ENCODE measurements around the gene EXOSC3.
"Not testable (repeated sequence)": the region's sequence is repeated elsewhere in the genome, so short reads cannot be mapped to it uniquely, and the experiment has no call there.

EXOSC3 gene

DNA sequence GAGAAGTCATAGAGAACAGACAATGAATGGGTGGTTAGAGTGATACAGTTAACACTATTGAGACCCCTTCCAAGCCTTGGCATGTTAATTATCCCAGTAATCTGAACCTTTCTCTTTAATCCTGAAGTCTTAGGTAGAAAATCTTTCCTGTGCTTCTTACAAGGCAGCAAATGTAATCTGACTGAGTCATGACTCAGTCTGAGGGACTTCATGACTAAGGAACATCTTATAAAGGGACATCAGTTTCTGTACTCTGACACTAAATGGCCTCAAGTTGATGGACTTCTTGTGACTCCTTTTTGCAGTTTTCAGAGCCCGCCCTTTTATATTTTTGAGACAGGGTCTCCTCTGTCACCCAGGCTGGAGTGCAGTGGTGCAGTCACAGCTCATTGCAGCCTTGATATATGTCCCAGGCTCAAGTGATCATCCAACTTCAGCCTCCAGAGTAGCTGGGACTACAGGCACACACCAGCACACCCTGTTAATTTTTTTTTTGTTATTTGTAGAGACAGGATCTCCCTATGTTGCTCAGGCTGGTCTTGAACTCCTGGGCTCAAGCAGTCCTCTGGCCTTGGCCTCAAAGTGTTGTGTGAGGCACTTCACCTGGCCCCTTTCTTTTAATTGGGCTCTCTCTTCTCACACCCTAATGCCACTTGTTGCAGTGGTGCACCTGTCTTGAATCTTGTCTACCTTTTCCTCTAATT is 9.5 kb downstream of the EXOSC3 start:
- no peak for DNase-seq (ENCODE audit: low read depth)

- no peak for DNase-seq (ENCODE audit: low read depth)
Observed at GRCh38 chr9:37769995-37770394, 14.9 kb downstream of the EXOSC3 start.

GRCh38 chr9:37769306-37769705 is 15.6 kb downstream of the EXOSC3 start:
- DNase-seq (ENCODE audit: low read depth), result no peak

DNA sequence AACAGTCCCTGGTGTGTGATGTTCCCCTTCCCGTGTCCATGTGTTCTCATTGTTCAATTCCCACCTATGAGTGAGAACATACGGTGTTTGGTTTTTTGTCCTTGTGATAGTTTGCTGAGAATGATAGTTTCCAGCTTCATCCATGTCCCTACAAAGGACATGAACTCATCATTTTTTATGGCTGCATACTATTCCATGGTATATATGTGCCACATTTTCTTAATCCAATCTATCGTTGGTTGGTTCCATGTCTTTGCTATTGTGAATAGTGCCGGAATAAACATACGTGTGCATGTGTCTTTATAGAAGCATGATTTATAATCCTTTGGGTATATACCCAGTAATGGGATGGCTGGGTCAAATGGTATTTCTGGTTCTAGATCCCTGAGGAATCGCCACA is 19.6 kb downstream of the EXOSC3 start:
- DNase-seq (ENCODE audit: low read depth), result not testable (repeated sequence)

DNA sequence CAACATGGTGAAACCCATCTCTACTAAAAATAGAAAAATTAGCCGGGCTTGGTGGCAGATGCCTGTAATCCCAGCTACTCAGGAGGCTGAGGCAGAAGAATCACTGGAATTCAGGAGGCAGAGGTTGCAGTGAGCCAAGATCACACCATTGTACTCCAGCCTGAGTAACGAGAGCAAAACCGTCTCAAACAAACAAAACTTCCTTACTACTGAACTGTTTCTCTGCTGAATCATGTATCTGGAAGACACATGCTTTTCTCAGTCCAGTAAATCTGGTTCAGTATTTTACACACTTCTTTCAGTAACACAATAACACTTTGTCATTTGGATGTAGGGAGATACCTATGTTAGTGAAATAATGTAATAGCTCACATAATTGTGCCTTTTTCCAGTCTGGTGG is 23.4 kb downstream of the EXOSC3 start:
- no peak for DNase-seq (ENCODE audit: low read depth)

DNA sequence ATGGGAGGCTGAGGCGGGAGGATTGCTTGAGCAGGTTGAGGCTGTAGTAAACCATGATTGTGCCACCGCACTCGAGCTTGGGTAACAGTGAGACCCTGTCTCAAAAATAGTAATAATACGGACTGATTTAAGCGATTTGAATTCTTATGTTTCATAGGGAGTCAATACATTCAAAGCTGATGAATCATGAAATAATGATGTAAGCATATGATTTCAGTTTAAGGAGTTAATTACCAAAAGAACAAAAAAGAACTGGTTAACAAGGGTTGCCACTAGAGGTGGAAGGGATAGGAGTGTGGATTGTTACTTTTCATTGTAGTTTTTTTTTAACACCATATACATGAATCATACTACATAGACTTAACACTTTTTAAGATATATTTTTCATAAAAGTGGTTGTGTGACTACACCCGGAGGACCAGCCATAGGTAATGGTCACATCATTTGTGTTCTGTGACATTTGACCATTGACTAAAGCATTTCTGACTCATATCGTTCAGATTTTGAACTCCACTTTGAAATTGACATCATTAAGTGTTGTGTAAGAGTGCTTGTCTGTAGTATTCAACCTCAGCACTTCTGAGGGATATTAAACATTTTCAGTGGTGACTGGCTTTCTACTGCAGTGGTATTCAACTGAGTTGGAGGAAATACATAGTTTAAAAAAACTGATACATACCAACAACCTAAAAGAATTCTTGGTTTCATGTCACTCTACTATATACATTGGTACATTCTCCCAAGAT is 24.3 kb downstream of the EXOSC3 start:
- DNase-seq (ENCODE audit: low read depth), result no peak

DNA sequence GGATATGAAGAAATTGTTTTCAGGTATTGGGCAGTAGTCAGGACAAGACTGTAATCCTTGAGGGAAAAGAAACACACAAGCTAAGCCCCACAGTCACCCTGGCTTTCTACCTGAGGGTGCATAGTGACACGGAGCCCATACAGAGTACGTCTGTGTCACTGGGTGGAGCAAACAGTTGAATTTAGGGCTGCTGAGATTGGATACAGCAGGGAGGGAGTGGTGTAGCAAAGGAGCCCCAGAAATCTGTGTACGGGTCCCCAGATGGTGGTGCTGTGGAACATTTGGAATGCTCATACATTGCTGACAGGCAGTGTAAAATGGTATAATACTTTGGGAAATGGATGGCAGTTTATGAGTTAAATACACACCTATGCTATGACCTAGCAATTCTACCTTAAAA is 26.1 kb downstream of the EXOSC3 start:
- DNase-seq (ENCODE audit: low read depth), result no peak

DNA sequence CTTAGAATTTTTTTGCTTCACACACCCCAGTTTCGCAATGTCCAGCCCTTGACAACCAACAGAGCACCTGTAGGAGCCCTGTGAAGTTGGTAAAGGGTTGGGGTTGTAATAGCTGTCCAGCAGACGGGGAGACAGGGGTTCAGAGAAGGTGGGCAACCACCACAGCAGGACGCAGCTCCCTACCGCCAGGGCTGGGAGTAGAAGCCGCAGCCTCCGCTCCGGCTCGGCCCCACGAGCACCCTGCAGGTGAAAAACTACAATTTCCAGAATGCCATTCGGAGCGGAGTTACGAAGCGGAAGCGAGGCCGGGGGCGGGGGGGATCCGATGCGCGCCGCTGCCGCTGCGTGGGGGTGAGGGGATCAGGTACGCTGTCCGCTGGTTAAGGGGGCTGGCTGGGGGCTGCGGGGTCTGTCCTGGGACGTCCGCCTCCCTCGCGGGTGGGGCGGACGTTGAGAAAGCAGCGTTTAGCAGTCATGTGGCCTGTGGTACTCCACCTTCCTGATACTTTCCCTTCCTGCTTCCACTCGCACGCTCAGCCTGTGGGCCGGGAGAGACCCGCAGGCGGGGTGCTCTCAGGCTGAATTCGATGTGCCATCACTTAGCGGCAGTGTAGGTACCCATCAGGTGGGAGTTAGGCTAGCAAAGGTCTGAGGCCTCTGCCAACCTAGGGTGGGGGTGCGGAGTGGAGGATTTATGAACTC is 31.2 kb downstream of the EXOSC3 start, which contains the start of gene TRMT10B:
TRMT10B (plus strand) TSS at position 317 of the 702 bp plus-strand sequence. CDS start 8,127 bp downstream, outside the sequence.
- peak; percentile 70 for DNase-seq (ENCODE audit: low read depth)

- DNase-seq (ENCODE audit: low read depth), result no peak
Observed at GRCh38 chr9:37752642-37753488, 32.0 kb downstream of the EXOSC3 start.

- DNase-seq (ENCODE audit: low read depth), result not testable (repeated sequence)
Observed at GRCh38 chr9:37752112-37752511, 32.8 kb downstream of the EXOSC3 start.

DNA sequence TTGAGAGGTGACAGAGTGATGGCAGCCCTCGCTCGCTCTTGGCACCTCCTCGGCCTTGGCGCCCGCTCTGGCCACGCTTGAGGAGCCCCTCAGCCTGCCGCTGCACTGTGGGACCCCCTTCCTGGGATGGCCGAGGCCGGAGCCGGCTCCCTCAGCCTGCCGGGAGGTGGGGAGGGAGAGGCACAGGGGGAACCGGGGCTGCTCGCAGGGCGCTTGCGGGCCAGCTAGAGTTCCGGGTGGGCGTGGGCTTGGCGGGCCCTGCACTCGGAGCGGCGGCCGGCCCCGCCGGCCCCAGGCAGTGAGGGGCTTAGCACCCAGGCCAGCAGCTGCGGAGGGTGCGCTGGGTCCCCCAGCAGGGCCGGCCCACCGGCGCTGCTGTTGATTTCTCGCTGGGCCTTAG is 33.2 kb downstream of the EXOSC3 start:
- not testable (repeated sequence) for DNase-seq (ENCODE audit: low read depth)

DNA sequence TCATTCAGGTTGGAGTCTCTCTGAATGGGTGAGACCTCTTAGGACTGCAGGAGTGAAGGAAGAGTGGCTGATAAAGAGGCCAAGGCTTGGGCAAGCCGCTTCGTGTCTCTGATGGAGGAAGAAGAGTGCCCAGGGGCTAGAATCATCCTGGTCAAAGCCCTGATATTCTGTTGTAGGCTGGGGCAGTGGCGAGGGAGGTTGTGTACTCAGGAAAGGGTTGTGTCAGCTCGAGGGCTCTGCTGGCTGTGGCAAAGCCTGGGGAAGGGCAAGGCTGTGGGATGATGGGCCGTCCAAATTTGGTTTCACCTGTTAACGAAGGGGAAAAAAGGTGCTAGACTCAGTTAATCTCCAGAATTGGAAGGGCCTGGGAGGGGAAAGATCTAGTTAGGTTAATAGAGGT is 33.7 kb downstream of the EXOSC3 start:
- DNase-seq (ENCODE audit: low read depth), result no peak

GRCh38 chr9:37749129-37749528 is 35.7 kb downstream of the EXOSC3 start:
- no peak for DNase-seq (ENCODE audit: low read depth)

DNA sequence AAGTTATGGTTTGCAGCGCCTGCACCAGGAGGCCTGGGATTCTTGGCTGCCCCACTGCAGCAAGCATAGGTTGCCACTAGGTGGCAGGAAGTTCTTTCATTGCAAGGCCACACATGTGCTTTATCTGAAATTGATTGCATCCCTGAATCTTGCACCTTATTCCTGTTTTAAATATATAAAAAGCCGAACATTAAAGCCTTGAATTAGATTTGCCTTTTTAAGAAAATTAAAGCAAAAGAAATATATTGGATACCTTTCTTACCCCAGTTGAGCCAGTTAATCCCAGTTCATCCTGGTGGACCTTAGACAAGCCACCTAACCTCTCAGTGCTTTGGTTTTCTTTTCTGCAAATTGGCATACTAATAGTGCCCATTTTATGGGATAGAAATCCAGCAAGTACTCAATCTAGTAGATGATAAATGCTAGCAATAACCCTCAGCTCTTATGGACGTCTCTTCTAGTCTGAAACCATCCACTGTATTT is 37.6 kb downstream of the EXOSC3 start:
- DNase-seq (ENCODE audit: low read depth), result peak; percentile 39

DNA sequence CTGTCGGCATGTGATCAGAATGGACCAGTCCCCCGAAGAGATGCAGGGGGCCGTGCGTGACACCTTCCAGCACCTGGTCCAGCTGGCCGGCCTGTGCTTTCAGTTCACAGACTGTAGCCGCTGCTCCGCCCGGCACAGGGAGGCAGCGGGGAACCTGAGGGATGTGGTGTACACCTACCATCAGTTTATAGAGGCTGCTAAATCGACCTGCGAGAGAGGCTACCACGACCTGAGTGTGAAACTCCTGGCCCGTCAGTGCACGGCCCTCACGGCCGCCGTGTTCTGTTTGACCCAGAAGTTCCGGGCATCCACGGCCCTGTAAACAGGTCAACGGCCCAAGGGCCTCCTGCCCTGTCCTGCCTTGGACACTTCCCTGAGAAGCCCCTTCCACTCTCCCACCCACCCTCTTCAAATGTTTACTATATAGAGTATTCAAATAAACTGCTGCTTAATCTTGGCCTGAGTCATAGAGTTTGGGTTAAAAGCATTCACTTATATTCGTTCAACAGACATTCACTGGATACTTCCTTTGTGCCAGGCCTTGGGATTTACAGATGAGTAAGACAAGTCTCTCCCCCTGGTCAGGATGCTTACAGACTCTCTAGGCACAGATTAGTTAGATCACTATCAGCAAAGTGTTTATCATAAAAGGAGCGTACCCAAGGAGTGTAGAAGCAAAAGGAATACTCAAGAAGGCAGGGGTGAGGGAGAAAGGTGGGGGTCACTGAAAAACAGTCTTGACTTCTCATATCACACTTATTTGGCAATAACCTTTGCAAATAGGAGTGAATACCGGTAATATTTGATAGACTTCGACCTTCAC is 38.2 kb downstream of the EXOSC3 start:
- DNase-seq (ENCODE audit: low read depth), result no peak

DNA sequence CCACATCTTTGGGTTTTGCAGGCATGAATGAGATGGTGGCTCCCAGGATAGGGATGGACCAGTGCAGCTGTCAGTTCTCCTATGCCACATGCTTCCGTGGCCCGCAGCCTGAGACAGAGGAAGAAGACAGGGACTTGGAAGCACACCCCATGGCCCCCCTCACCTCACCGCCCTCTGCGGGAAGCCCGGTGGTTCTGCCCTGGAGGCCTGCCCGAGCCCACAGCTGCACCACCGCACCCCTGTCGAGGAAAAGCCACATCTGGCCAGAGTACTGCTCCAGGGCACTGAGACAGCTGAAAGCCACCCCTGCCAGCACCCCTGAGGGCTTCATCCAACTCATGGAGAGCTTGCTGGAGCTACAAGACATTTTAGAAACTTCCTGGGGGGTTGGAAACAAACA is 38.9 kb downstream of the EXOSC3 start:
- no peak for DNase-seq (ENCODE audit: low read depth)

- DNase-seq (ENCODE audit: low read depth), result no peak
Observed at GRCh38 chr9:37740631-37741328, 44.1 kb downstream of the EXOSC3 start.

- no peak for DNase-seq (ENCODE audit: low read depth)
Observed at GRCh38 chr9:37740128-37740527, 44.7 kb downstream of the EXOSC3 start.

DNA sequence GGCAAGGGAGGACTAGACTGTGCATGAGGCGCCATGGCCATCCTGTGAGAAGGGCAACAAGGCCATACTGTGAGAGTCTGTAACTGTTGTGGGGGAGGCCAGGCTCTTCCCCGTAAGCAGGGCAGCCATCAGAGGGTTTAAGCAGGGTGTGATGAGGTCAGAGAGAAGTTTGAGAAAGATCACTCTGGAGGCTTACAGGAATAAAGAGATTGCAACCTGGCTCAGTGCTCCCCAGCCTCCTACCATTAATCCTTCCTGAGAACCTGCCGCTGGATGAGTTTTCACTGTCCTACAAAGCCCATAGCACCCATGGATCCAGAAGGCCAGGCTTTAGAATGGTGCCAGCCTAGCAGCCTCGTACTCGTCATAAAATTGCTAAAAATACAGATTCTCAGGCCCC is 45.6 kb downstream of the EXOSC3 start:
- no peak for DNase-seq (ENCODE audit: low read depth)

DNA sequence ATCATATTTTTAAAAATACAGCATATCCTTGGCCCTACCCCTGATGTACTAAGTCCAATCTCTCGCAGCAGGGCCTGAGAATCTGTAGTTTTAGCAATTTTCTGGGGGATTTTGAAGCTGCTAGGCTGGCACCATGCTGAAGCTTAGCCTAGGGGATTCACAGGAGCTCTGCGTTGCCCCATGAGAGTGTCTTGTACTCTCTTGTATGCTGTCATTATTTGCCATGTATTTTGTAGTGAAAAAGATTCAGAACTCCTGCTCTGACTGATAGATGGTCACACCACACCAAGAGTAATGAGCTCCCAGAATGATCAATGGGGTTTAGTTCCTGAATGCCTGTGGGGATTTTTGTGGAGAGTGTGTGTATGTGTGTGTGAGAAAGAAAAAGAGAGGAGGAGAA is 51.9 kb downstream of the EXOSC3 start:
- no peak for DNase-seq (ENCODE audit: low read depth)
